MCF 10A (cell line): ENCODE results near the gene CLMP. TPM values are rescaled to one million over a fixed set of nuclear protein-coding genes. Genes with fewer than 3 reads are reported as not detected.

Experiments
- BruUV-seq: library from RNA; stranded (reverse); fragments of 400-500 nt; replicated peaks from 2 replicates; lab custom pipeline; 2021; lab: Mats Ljungman, UMichigan
- CTCF ChIA-PET: fragments of 300-600 bp; sonication (Branson Sonifier 250); formaldehyde crosslinking; extraction: SDS; loops from one replicate; lab custom pipeline; 2021; ENCODE audit warnings: antibody characterized with exemption, inconsistent platforms; lab: Yijun Ruan, JAX
- POLR2A ChIA-PET: fragments of 300-600, 350-650 bp; sonication (Branson Sonifier 250); formaldehyde crosslinking; extraction: SDS; loops from one replicate; lab custom pipeline; 2020; ENCODE audit warnings: antibody characterized with exemption, inconsistent platforms; lab: Yijun Ruan, JAX
- DNase-seq: peaks from one replicate; pipeline ENCODE4 v3.0.0-alpha.2; 2018; ENCODE audit not compliant: unreplicated experiment
- H3K27ac Mint-ChIP-seq: one replicate; pipeline ENCODE4 v1.8.0; 2022; ENCODE audit warnings: mild to moderate bottlenecking, low read depth, mixed read lengths; ENCODE audit not compliant: unreplicated experiment
- H3K27me3 Mint-ChIP-seq: one replicate; pipeline ENCODE4 v1.8.0; 2022; ENCODE audit warnings: mixed read lengths; ENCODE audit not compliant: insufficient read depth, unreplicated experiment
- H3K36me3 Mint-ChIP-seq: one replicate; pipeline ENCODE4 v1.8.0; 2022; ENCODE audit warnings: mild to moderate bottlenecking, moderate library complexity, mixed read lengths; ENCODE audit not compliant: insufficient read depth, unreplicated experiment
- H3K4me1 Mint-ChIP-seq: one replicate; pipeline ENCODE4 v1.8.0; 2022; ENCODE audit warnings: mixed read lengths; ENCODE audit not compliant: insufficient read depth, unreplicated experiment
- H3K4me3 Mint-ChIP-seq: one replicate; pipeline ENCODE4 v1.8.0; 2022; ENCODE audit warnings: mild to moderate bottlenecking, moderate library complexity, mixed read lengths; ENCODE audit not compliant: unreplicated experiment
- H3K9me3 Mint-ChIP-seq: one replicate; pipeline ENCODE4 v1.8.0; 2022; ENCODE audit warnings: mixed read lengths; ENCODE audit not compliant: unreplicated experiment
- CTCF ChIP-seq: fragments of 200-600 bp; IDR thresholded peaks from one replicate; pipeline ENCODE4 v1.8.0; 2022; ENCODE audit warnings: antibody characterized with exemption, mild to moderate bottlenecking; ENCODE audit not compliant: unreplicated experiment
- intact Hi-C: fragments of 100-400 bp; cut with micrococcal nuclease; formaldehyde crosslinking; loops from 2 replicates; pipeline ENCODE4 v1.14.1; 2022
- total RNA-seq: library from RNA; stranded (reverse); gene quantifications from 2 replicates; pipeline ENCODE4 v1.2.3, GENCODE V29; 2022

CLMP gene
- total RNA-seq, 1 experiment from 2014 or later = 86.1 TPM

GRCh38 chr11:123116486-123116885 lies 78.6 kb downstream of the CLMP start:
- intact Hi-C loops = no loop called here
- Mint-ChIP-seq H3K9me3 (no peaks in the 10 kb centered on the region), H3K4me1 (peaks cover 9% of the 10 kb centered on the region), H3K27me3 (no peaks in the 10 kb centered on the region), H3K27ac (no peak overlapping the region), H3K36me3 (peaks cover 36% of the 10 kb centered on the region), H3K4me3 (no peak overlapping the region)
- no peak for TF ChIP-seq CTCF
- BruUV-seq = no TSS peak
- no peak for DNase-seq
- CTCF ChIA-PET = interaction anchor here (0.6 to 20.2 kb wide), 4 partner anchors 73 to 145 kb away, joined by 3 to 487 read pairs (median 4); no protein-coding TSS in a partner anchor
- POLR2A ChIA-PET = interaction anchor here (0.7 kb wide), 1 partner anchor 828 kb away, joined by 3 read pairs; no protein-coding TSS in a partner anchor

- Mint-ChIP-seq H3K36me3 (peaks cover 24% of the 10 kb centered on the region), H3K4me3 (no peak overlapping the region), H3K27me3 (no peaks in the 10 kb centered on the region), H3K27ac (peak overlapping the region; percentile 42), H3K9me3 (no peaks in the 10 kb centered on the region), H3K4me1 (peaks cover 5% of the 10 kb centered on the region)
- peak; percentile 73 for DNase-seq
- ChIA-PET POLR2A (interaction anchor here (0.7 to 3.1 kb wide), 10 partner anchors 11 to 150 kb away, joined by 3 to 25 read pairs (median 4); partner anchors contain the start of gene CLMP), CTCF (interaction anchor here (0.6 to 20.2 kb wide), 41 partner anchors 9 to 591 kb away, joined by 3 to 487 read pairs (median 5); no protein-coding TSS in a partner anchor)
- BruUV-seq = TSS peak; percentile 27
- TF ChIP-seq CTCF = peak; percentile 68
- intact Hi-C loops = loop anchor here (1.0 to 5.0 kb wide), 3 partner anchors 46 to 136 kb away; partner anchors contain the start of gene CLMP
Observed at GRCh38 chr11:123111465-123111864, 83.6 kb downstream of the CLMP start.

- CTCF ChIA-PET = interaction anchor here (0.5 to 20.2 kb wide), 38 partner anchors 8 to 846 kb away, joined by 3 to 487 read pairs (median 4); no protein-coding TSS in a partner anchor
- H3K4me3 Mint-ChIP-seq = no peak overlapping the region
- no TSS peak for BruUV-seq
- intact Hi-C loops = loop anchor here (2.0 to 5.0 kb wide), 2 partner anchors 47 to 84 kb away; partner anchors contain the start of gene CLMP
- DNase-seq = no peak
- H3K27me3 Mint-ChIP-seq = no peaks in the 10 kb centered on the region
- H3K36me3 Mint-ChIP-seq = peaks cover 23% of the 10 kb centered on the region
- TF ChIP-seq CTCF = no peak
- POLR2A ChIA-PET = interaction anchor here (1.3 to 3.1 kb wide), 3 partner anchors 137 to 151 kb away, joined by 3 to 25 read pairs (median 4); no protein-coding TSS in a partner anchor
- peaks cover 5% of the 10 kb centered on the region for H3K4me1 Mint-ChIP-seq
- no peaks in the 10 kb centered on the region for H3K9me3 Mint-ChIP-seq
- H3K27ac Mint-ChIP-seq = no peak overlapping the region
Observed at GRCh38 chr11:123110397-123110796, 84.7 kb downstream of the CLMP start.

GRCh38 chr11:123107945-123108495 lies 87.0 kb downstream of the CLMP start:
- no TSS peak for BruUV-seq
- Mint-ChIP-seq H3K4me1 (peaks cover 5% of the 10 kb centered on the region), H3K27ac (peak overlapping the region; percentile 12), H3K9me3 (no peaks in the 10 kb centered on the region), H3K4me3 (no peak overlapping the region), H3K36me3 (peaks cover 13% of the 10 kb centered on the region), H3K27me3 (no peaks in the 10 kb centered on the region)
- no peak for DNase-seq
- no peak for TF ChIP-seq CTCF
- POLR2A ChIA-PET = interaction anchor here (0.6 kb wide), 1 partner anchor 132 kb away, joined by 3 read pairs; no protein-coding TSS in a partner anchor
- intact Hi-C loops = no loop called here
- CTCF ChIA-PET = interaction anchor here (0.5 to 20.2 kb wide), 9 partner anchors 9 to 468 kb away, joined by 3 to 487 read pairs (median 4); no protein-coding TSS in a partner anchor
